ENCODE results near the gene IRF6.
"Not testable (repeated sequence)": the region's sequence is repeated elsewhere in the genome, so short reads cannot be mapped to it uniquely, and the experiment has no call there.

Gene IRF6

GRCh38 chr1:209808059-209808581 is 2.2 kb upstream of the IRF6 start:
- H3K9ac ChIP-seq (ENCODE audit: low read length in 2 of 2): no peak overlapping the region
- no peaks in the 10 kb centered on the region for H3K36me3 ChIP-seq (ENCODE audit: control insufficient read depth in 2 of 2, insufficient read depth in 2 of 2, low read length in 2 of 2)
- no peaks in the 10 kb centered on the region for H3K9me3 ChIP-seq (ENCODE audit: control insufficient read depth in 2 of 2, low read length in 2 of 2)
- peaks cover 9% of the 10 kb centered on the region for H3K4me1 ChIP-seq (ENCODE audit: control insufficient read depth, insufficient read depth, low read length)
- no peak overlapping the region for H3K27ac ChIP-seq (ENCODE audit: low read length)
- peaks cover 0 to 4% of the 10 kb centered on the region in 2 donors for H3K27me3 ChIP-seq (ENCODE audit: control insufficient read depth in 1 of 2, insufficient read depth in 2 of 2, low read length in 2 of 2)
- no peak overlapping the region for H3K4me3 ChIP-seq (ENCODE audit: low read length in 2 of 2)

- Histone ChIP-seq H3K27ac (ENCODE audit: low read length) (no peak overlapping the region), H3K9ac (ENCODE audit: low read length in 2 of 2) (no peak overlapping the region), H3K27me3 (ENCODE audit: control insufficient read depth in 1 of 2, insufficient read depth in 2 of 2, low read length in 2 of 2) (peaks cover 0 to 4% of the 10 kb centered on the region in 2 donors), H3K4me1 (ENCODE audit: control insufficient read depth, insufficient read depth, low read length) (peaks cover 9% of the 10 kb centered on the region), H3K9me3 (ENCODE audit: control insufficient read depth in 2 of 2, low read length in 2 of 2) (no peaks in the 10 kb centered on the region), H3K4me3 (ENCODE audit: low read length in 2 of 2) (no peak overlapping the region), H3K36me3 (ENCODE audit: control insufficient read depth in 2 of 2, insufficient read depth in 2 of 2, low read length in 2 of 2) (no peaks in the 10 kb centered on the region)
These were observed 1.6 kb upstream of the IRF6 start for GRCh38 chr1:209807509-209807908.

- H3K4me3 ChIP-seq (ENCODE audit: low read length in 2 of 2): peak overlapping the region in 1 of 2 donors; percentile 69
- H3K9ac ChIP-seq (ENCODE audit: low read length in 2 of 2): no peak overlapping the region
- H3K9me3 ChIP-seq (ENCODE audit: control insufficient read depth in 2 of 2, low read length in 2 of 2): no peaks in the 10 kb centered on the region
- H3K36me3 ChIP-seq (ENCODE audit: control insufficient read depth in 2 of 2, insufficient read depth in 2 of 2, low read length in 2 of 2): no peaks in the 10 kb centered on the region
- peaks cover 0 to 4% of the 10 kb centered on the region in 2 donors for H3K27me3 ChIP-seq (ENCODE audit: control insufficient read depth in 1 of 2, insufficient read depth in 2 of 2, low read length in 2 of 2)
- peaks cover 12% of the 10 kb centered on the region for H3K4me1 ChIP-seq (ENCODE audit: control insufficient read depth, insufficient read depth, low read length)
- no peak overlapping the region for H3K27ac ChIP-seq (ENCODE audit: low read length)
These were observed 581 bp downstream of the IRF6 start for GRCh38 chr1:209805341-209805781.

- peaks cover 12% of the 10 kb centered on the region for H3K4me1 ChIP-seq (ENCODE audit: control insufficient read depth, insufficient read depth, low read length)
- peaks cover 0 to 4% of the 10 kb centered on the region in 2 donors for H3K27me3 ChIP-seq (ENCODE audit: control insufficient read depth in 1 of 2, insufficient read depth in 2 of 2, low read length in 2 of 2)
- no peak overlapping the region for H3K9ac ChIP-seq (ENCODE audit: low read length in 2 of 2)
- no peaks in the 10 kb centered on the region for H3K9me3 ChIP-seq (ENCODE audit: control insufficient read depth in 2 of 2, low read length in 2 of 2)
- no peak overlapping the region for H3K27ac ChIP-seq (ENCODE audit: low read length)
- no peaks in the 10 kb centered on the region for H3K36me3 ChIP-seq (ENCODE audit: control insufficient read depth in 2 of 2, insufficient read depth in 2 of 2, low read length in 2 of 2)
- H3K4me3 ChIP-seq (ENCODE audit: low read length in 2 of 2): no peak overlapping the region
These were observed 2.4 kb downstream of the IRF6 start for GRCh38 chr1:209803568-209803967.

GRCh38 chr1:209802780-209803152 is 3.2 kb downstream of the IRF6 start:
- Histone ChIP-seq H3K27ac (ENCODE audit: low read length) (no peak overlapping the region), H3K9ac (ENCODE audit: low read length in 2 of 2) (no peak overlapping the region), H3K4me3 (ENCODE audit: low read length in 2 of 2) (no peak overlapping the region), H3K4me1 (ENCODE audit: control insufficient read depth, insufficient read depth, low read length) (peaks cover 9% of the 10 kb centered on the region), H3K36me3 (ENCODE audit: control insufficient read depth in 2 of 2, insufficient read depth in 2 of 2, low read length in 2 of 2) (no peaks in the 10 kb centered on the region), H3K9me3 (ENCODE audit: control insufficient read depth in 2 of 2, low read length in 2 of 2) (no peaks in the 10 kb centered on the region), H3K27me3 (ENCODE audit: control insufficient read depth in 1 of 2, insufficient read depth in 2 of 2, low read length in 2 of 2) (peaks cover 0 to 4% of the 10 kb centered on the region in 2 donors)

- peaks cover 0 to 4% of the 10 kb centered on the region in 2 donors for H3K27me3 ChIP-seq (ENCODE audit: control insufficient read depth in 1 of 2, insufficient read depth in 2 of 2, low read length in 2 of 2)
- H3K9ac ChIP-seq (ENCODE audit: low read length in 2 of 2): no peak overlapping the region
- H3K36me3 ChIP-seq (ENCODE audit: control insufficient read depth in 2 of 2, insufficient read depth in 2 of 2, low read length in 2 of 2): no peaks in the 10 kb centered on the region
- H3K4me3 ChIP-seq (ENCODE audit: low read length in 2 of 2): no peak overlapping the region
- H3K4me1 ChIP-seq (ENCODE audit: control insufficient read depth, insufficient read depth, low read length): peaks cover 9% of the 10 kb centered on the region
- no peak overlapping the region for H3K27ac ChIP-seq (ENCODE audit: low read length)
- H3K9me3 ChIP-seq (ENCODE audit: control insufficient read depth in 2 of 2, low read length in 2 of 2): no peaks in the 10 kb centered on the region
These were observed 3.7 kb downstream of the IRF6 start for GRCh38 chr1:209802117-209802779.

GRCh38 chr1:209800984-209801834 is 4.7 kb downstream of the IRF6 start:
- H3K9me3 ChIP-seq (ENCODE audit: control insufficient read depth in 2 of 2, low read length in 2 of 2): no peaks in the 10 kb centered on the region
- H3K27ac ChIP-seq (ENCODE audit: low read length): no peak overlapping the region
- peaks cover 7% of the 10 kb centered on the region for H3K4me1 ChIP-seq (ENCODE audit: control insufficient read depth, insufficient read depth, low read length)
- no peaks in the 10 kb centered on the region for H3K36me3 ChIP-seq (ENCODE audit: control insufficient read depth in 2 of 2, insufficient read depth in 2 of 2, low read length in 2 of 2)
- peaks cover 0 to 4% of the 10 kb centered on the region in 2 donors for H3K27me3 ChIP-seq (ENCODE audit: control insufficient read depth in 1 of 2, insufficient read depth in 2 of 2, low read length in 2 of 2)
- no peak overlapping the region for H3K4me3 ChIP-seq (ENCODE audit: low read length in 2 of 2)
- no peak overlapping the region for H3K9ac ChIP-seq (ENCODE audit: low read length in 2 of 2)

- no peaks in the 10 kb centered on the region for H3K36me3 ChIP-seq (ENCODE audit: control insufficient read depth in 2 of 2, insufficient read depth in 2 of 2, low read length in 2 of 2)
- H3K9ac ChIP-seq (ENCODE audit: low read length in 2 of 2): no peak overlapping the region
- H3K4me3 ChIP-seq (ENCODE audit: low read length in 2 of 2): no peak overlapping the region
- H3K27ac ChIP-seq (ENCODE audit: low read length): no peak overlapping the region
- no peaks in the 10 kb centered on the region for H3K9me3 ChIP-seq (ENCODE audit: control insufficient read depth in 2 of 2, low read length in 2 of 2)
- peaks cover 4% of the 10 kb centered on the region for H3K4me1 ChIP-seq (ENCODE audit: control insufficient read depth, insufficient read depth, low read length)
- H3K27me3 ChIP-seq (ENCODE audit: control insufficient read depth in 1 of 2, insufficient read depth in 2 of 2, low read length in 2 of 2): no peaks in the 10 kb centered on the region
These were observed 7.8 kb downstream of the IRF6 start for GRCh38 chr1:209797978-209798639.

- not testable (repeated sequence) for H3K27ac ChIP-seq (ENCODE audit: low read length); H3K4me3 ChIP-seq (ENCODE audit: low read length in 2 of 2); H3K36me3 ChIP-seq (ENCODE audit: control insufficient read depth in 2 of 2, insufficient read depth in 2 of 2, low read length in 2 of 2); H3K27me3 ChIP-seq (ENCODE audit: control insufficient read depth in 1 of 2, insufficient read depth in 2 of 2, low read length in 2 of 2); H3K9me3 ChIP-seq (ENCODE audit: control insufficient read depth in 2 of 2, low read length in 2 of 2); H3K9ac ChIP-seq (ENCODE audit: low read length in 2 of 2); H3K4me1 ChIP-seq (ENCODE audit: control insufficient read depth, insufficient read depth, low read length)
These were observed 12.2 kb downstream of the IRF6 start for GRCh38 chr1:209793711-209794110.

- no peaks in the 10 kb centered on the region for H3K9me3 ChIP-seq (ENCODE audit: control insufficient read depth in 2 of 2, low read length in 2 of 2)
- no peak overlapping the region for H3K27ac ChIP-seq (ENCODE audit: low read length)
- H3K4me3 ChIP-seq (ENCODE audit: low read length in 2 of 2): no peak overlapping the region
- no peaks in the 10 kb centered on the region for H3K36me3 ChIP-seq (ENCODE audit: control insufficient read depth in 2 of 2, insufficient read depth in 2 of 2, low read length in 2 of 2)
- no peaks in the 10 kb centered on the region for H3K27me3 ChIP-seq (ENCODE audit: control insufficient read depth in 1 of 2, insufficient read depth in 2 of 2, low read length in 2 of 2)
- H3K9ac ChIP-seq (ENCODE audit: low read length in 2 of 2): no peak overlapping the region
- H3K4me1 ChIP-seq (ENCODE audit: control insufficient read depth, insufficient read depth, low read length): peaks cover 14% of the 10 kb centered on the region
These were observed 14.0 kb downstream of the IRF6 start for GRCh38 chr1:209791920-209792319.
